GM12878 (cell line): ENCODE measurements around the gene ZDHHC14. TPM values are rescaled to one million over a fixed set of nuclear protein-coding genes. Genes with fewer than 3 reads are reported as not detected.

Experiments
- ATAC-seq: fragments of 200-7000 bp; cut with Tn5 transposase; 3 replicates; pipeline ENCODE4 v1.9.1; 2020; ENCODE audit warnings: mild to moderate bottlenecking, moderate library complexity
- BruUV-seq: library from RNA; stranded (reverse); fragments of 400-500 nt; replicated peaks from 2 replicates; lab custom pipeline; 2021; lab: Mats Ljungman, UMichigan
- CTCF ChIA-PET: fragments of 300-600 bp; sonication (Branson Sonifier 250); formaldehyde crosslinking; extraction: SDS; loops from one replicate; lab custom pipeline; 2021; ENCODE audit warnings: inconsistent platforms; lab: Yijun Ruan, JAX
- POLR2A ChIA-PET: fragments of 350-600 bp; formaldehyde crosslinking; extraction: SDS; loops from one replicate; lab custom pipeline; 2021; ENCODE audit warnings: inconsistent platforms; lab: Charles Lee
- RAD21 ChIA-PET: fragments of 300-600 bp; sonication (Branson Sonifier 250); formaldehyde crosslinking; loops from one replicate; lab custom pipeline; 2023; ENCODE audit warnings: antibody characterized with exemption; ENCODE audit not compliant: unreplicated experiment; lab: Charles Lee
- SMC1A ChIA-PET: fragments of 300-600 bp; sonication (Branson Sonifier 250); formaldehyde crosslinking; loops from one replicate; lab custom pipeline; 2023; ENCODE audit not compliant: unreplicated experiment, uncharacterized antibody; lab: Charles Lee
- DNase-seq: peaks from one replicate; pipeline ENCODE4 v3.0.0-alpha.2; 2011; ENCODE audit warnings: low read depth, low spot score
- FAIRE-seq: peaks from 3 replicates; lab custom pipeline; 2011; peaks lifted over from hg19 to GRCh38; lab: Jason Lieb, UNC
- H2AFZ ChIP-seq: 2 replicates; pipeline ENCODE4 v1.6.0; 2011; ENCODE audit warnings: low read depth, low read length, control low read depth; ENCODE audit not compliant: control insufficient read depth
- H3K27ac ChIP-seq: 2 replicates; pipeline ENCODE4 v1.5.1; 2011; ENCODE audit warnings: control low read depth; ENCODE audit not compliant: control insufficient read depth, insufficient read depth
- H3K27me3 ChIP-seq, 2 experiments: replicated peaks in 1 of 2; 2 replicates each; pipeline versions ENCODE4 v1.6.0 to v1.6.1; 2011; ENCODE audit warnings: low read length in 1 of 2; ENCODE audit not compliant: control insufficient read depth in 2 of 2, insufficient read depth in 2 of 2
- H3K36me3 ChIP-seq, 2 experiments: 2 replicates each; pipeline ENCODE4 v1.5.1; 2011; ENCODE audit warnings: low read length in 1 of 2; ENCODE audit not compliant: control insufficient read depth in 2 of 2, insufficient read depth in 2 of 2
- H3K4me1 ChIP-seq: 2 replicates; pipeline ENCODE4 v1.6.1; 2011; ENCODE audit warnings: mild to moderate bottlenecking, low read length, moderate library complexity, mixed read lengths; ENCODE audit not compliant: control insufficient read depth, insufficient read depth
- H3K4me2 ChIP-seq: 2 replicates; pipeline ENCODE4 v1.6.0; 2011; ENCODE audit warnings: control low read depth; ENCODE audit not compliant: control insufficient read depth, insufficient read depth
- H3K4me3 ChIP-seq: fragments of 200-600 bp; sonication (generic); 2 replicates; pipeline ENCODE4 v1.5.1; 2016
- H3K79me2 ChIP-seq: 2 replicates; pipeline ENCODE4 v1.6.0; 2011; ENCODE audit warnings: low read length; ENCODE audit not compliant: control insufficient read depth, insufficient read depth
- H3K9ac ChIP-seq: 2 replicates; pipeline ENCODE4 v1.8.0; 2011; ENCODE audit warnings: low read length, control low read depth, mixed read lengths; ENCODE audit not compliant: control insufficient read depth, insufficient read depth
- H3K9me3 ChIP-seq: replicated peaks from 3 replicates; pipeline ENCODE4 v1.5.1; 2011; ENCODE audit warnings: mild to moderate bottlenecking, low read length; ENCODE audit not compliant: control insufficient read depth, insufficient read depth
- H4K20me1 ChIP-seq: 2 replicates; pipeline ENCODE4 v1.6.0; 2011; ENCODE audit not compliant: control insufficient read depth, insufficient read depth
- CEBPB ChIP-seq, 2 experiments: fragments of 150-350 bp in 1 of 2; IDR thresholded peaks; 2 replicates each; pipeline ENCODE4 v1.6.1; 2012 to 2014; ENCODE audit warnings: low read depth in 2 of 2, low read length in 2 of 2, borderline replicate concordance in 1 of 2, inconsistent platforms in 1 of 2
- EED ChIP-seq: sonication (generic); IDR thresholded peaks from 2 replicates; pipeline ENCODE4 v1.6.1; 2016; ENCODE audit warnings: antibody characterized with exemption, low read depth
- SMAD1 ChIP-seq: fragments of 450-650 bp; IDR thresholded peaks from 2 replicates; pipeline ENCODE4 v1.6.1; 2018; ENCODE audit warnings: mild to moderate bottlenecking, low read depth; ENCODE audit not compliant: partially characterized antibody
- TAF1 ChIP-seq: IDR thresholded peaks from 2 replicates; pipeline ENCODE4 v1.6.1; 2011; ENCODE audit warnings: mild to moderate bottlenecking, low read depth, low read length, borderline replicate concordance
- YY1 ChIP-seq: IDR thresholded peaks from 2 replicates; pipeline ENCODE4 v1.6.1; 2011; ENCODE audit warnings: low read depth, mild to moderate bottlenecking, low read length
- ZZZ3 ChIP-seq: IDR thresholded peaks from 2 replicates; pipeline ENCODE4 v1.6.1; 2011; ENCODE audit warnings: low read depth; ENCODE audit not compliant: control insufficient read depth, insufficient read length
- WGBS: methylation state at CpG from one replicate; pipeline ENCODE4 v1.1.6; 2016; ENCODE audit warnings: low lambda C conversion rate; ENCODE audit not compliant: insufficient replicate concordance, insufficient coverage; ENCODE audit errors: missing lambda C conversion rate; 5-methylcytosine and 5-hydroxymethylcytosine counted together
- in situ Hi-C: fragments of 300-500 bp; cut with MboI; formaldehyde crosslinking; loops from 9 replicates; pipeline ENCODE4 v1.14.3; 2018; ENCODE audit warnings: mixed read lengths
- intact Hi-C: fragments of 100-400 bp; cut with micrococcal nuclease; formaldehyde crosslinking; loops from one replicate; pipeline ENCODE4 v1.14.2; 2022; ENCODE audit not compliant: unreplicated experiment
- polyA plus RNA-seq, 11 experiments: library from polyadenylated mRNA; depleted of rRNA in 4 of 11; unstranded in 6 of 11; stranded (reverse) in 5 of 11; fragments of >200 nt; fragmentation: Nextera tagmentation in 4 of 11; fragmentation: Illumina TruSeq in 1 of 11; extraction: Ambion mirVana in 4 of 11; extraction: Trizol in 1 of 11; gene quantifications; 1 replicate in 1 of 11; 2 replicates in 10 of 11; pipeline versions ENCODE4 v1.2.1 to v1.2.3, GENCODE V29; 2011 to 2016; ENCODE audit warnings: inconsistent platforms in 2 of 11, missing spikeins in 2 of 11, low read depth in 1 of 11
- total RNA-seq, 4 experiments: library from RNA; depleted of rRNA in 3 of 4; stranded (reverse); fragments of >200 nt in 3 of 4; fragmentation: Illumina TruSeq in 1 of 4; extraction: Trizol in 1 of 4; gene quantifications; 2 replicates each; pipeline versions ENCODE4 v1.2.1 to v1.2.3, GENCODE V29; 2013 to 2021
- TF ChIP-seq, protein P1 (sequence below): fragments of 450-650 bp; IDR thresholded peaks from 2 replicates; pipeline ENCODE4 v1.6.1; 2017; ENCODE audit warnings: mild to moderate bottlenecking, moderate library complexity
- TF ChIP-seq, protein P2 (sequence below): fragments of 450-650 bp; IDR thresholded peaks from 2 replicates; pipeline ENCODE4 v1.6.1; 2017; ENCODE audit warnings: mild to moderate bottlenecking
- TF ChIP-seq, protein P3 (sequence below): IDR thresholded peaks from 2 replicates; pipeline ENCODE4 v1.6.1; 2012; ENCODE audit warnings: low read depth, low read length, improper control_type of control experiment

ZDHHC14 gene
- total and polyA plus RNA-seq, 10 of the 15 experiments (the other 5 are each of a cell fraction or from before 2014, with no cell fraction given), result 0.15 to 16.0 (median 0.76) TPM; not detected in 1

- ChIA-PET RAD21 (no interaction called here), SMC1A (no interaction called here), CTCF (no interaction called here), POLR2A (no interaction called here)
- DNase-seq (no peak), ATAC-seq (no peak), FAIRE-seq (no peak)
- peaks cover under 1% of the 10 kb centered on the region; the same call in 1 of the 3 replicates for H3K9me3 ChIP-seq
- no peaks in the 10 kb centered on the region for H3K79me2 ChIP-seq
- TF ChIP-seq, protein P1, sequence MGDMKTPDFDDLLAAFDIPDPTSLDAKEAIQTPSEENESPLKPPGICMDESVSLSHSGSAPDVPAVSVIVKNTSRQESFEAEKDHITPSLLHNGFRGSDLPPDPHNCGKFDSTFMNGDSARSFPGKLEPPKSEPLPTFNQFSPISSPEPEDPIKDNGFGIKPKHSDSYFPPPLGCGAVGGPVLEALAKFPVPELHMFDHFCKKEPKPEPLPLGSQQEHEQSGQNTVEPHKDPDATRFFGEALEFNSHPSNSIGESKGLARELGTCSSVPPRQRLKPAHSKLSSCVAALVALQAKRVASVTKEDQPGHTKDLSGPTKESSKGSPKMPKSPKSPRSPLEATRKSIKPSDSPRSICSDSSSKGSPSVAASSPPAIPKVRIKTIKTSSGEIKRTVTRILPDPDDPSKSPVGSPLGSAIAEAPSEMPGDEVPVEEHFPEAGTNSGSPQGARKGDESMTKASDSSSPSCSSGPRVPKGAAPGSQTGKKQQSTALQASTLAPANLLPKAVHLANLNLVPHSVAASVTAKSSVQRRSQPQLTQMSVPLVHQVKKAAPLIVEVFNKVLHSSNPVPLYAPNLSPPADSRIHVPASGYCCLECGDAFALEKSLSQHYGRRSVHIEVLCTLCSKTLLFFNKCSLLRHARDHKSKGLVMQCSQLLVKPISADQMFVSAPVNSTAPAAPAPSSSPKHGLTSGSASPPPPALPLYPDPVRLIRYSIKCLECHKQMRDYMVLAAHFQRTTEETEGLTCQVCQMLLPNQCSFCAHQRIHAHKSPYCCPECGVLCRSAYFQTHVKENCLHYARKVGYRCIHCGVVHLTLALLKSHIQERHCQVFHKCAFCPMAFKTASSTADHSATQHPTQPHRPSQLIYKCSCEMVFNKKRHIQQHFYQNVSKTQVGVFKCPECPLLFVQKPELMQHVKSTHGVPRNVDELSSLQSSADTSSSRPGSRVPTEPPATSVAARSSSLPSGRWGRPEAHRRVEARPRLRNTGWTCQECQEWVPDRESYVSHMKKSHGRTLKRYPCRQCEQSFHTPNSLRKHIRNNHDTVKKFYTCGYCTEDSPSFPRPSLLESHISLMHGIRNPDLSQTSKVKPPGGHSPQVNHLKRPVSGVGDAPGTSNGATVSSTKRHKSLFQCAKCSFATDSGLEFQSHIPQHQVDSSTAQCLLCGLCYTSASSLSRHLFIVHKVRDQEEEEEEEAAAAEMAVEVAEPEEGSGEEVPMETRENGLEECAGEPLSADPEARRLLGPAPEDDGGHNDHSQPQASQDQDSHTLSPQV, result no peak
- TF ChIP-seq EED (no peak), ZZZ3 (no peak), SMAD1 (no peak), YY1 (no peak), TAF1 (no peak), CEBPB (IDR thresholded peaks at IDR 0.05; ENCODE audit: borderline replicate concordance in 1 of 2, low read depth in 2 of 2, low read length in 2 of 2) (no peak)
- TF ChIP-seq, protein P2, sequence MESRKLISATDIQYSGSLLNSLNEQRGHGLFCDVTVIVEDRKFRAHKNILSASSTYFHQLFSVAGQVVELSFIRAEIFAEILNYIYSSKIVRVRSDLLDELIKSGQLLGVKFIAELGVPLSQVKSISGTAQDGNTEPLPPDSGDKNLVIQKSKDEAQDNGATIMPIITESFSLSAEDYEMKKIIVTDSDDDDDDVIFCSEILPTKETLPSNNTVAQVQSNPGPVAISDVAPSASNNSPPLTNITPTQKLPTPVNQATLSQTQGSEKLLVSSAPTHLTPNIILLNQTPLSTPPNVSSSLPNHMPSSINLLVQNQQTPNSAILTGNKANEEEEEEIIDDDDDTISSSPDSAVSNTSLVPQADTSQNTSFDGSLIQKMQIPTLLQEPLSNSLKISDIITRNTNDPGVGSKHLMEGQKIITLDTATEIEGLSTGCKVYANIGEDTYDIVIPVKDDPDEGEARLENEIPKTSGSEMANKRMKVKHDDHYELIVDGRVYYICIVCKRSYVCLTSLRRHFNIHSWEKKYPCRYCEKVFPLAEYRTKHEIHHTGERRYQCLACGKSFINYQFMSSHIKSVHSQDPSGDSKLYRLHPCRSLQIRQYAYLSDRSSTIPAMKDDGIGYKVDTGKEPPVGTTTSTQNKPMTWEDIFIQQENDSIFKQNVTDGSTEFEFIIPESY, result no peak
- TF ChIP-seq, protein P3, sequence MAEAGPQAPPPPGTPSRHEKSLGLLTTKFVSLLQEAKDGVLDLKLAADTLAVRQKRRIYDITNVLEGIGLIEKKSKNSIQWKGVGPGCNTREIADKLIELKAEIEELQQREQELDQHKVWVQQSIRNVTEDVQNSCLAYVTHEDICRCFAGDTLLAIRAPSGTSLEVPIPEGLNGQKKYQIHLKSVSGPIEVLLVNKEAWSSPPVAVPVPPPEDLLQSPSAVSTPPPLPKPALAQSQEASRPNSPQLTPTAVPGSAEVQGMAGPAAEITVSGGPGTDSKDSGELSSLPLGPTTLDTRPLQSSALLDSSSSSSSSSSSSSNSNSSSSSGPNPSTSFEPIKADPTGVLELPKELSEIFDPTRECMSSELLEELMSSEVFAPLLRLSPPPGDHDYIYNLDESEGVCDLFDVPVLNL, result no peak
- in situ Hi-C loops, result no loop called here
- 87% methylated on average over 11 of the region's 12 CpGs for WGBS
- H4K20me1 ChIP-seq, result no peaks in the 10 kb centered on the region
- H3K9ac ChIP-seq, result no peak overlapping the region
- no peaks in the 10 kb centered on the region for H3K36me3 ChIP-seq
- no peak overlapping the region for H3K4me2 ChIP-seq
- H3K4me3 ChIP-seq, result no peak overlapping the region
- no peak overlapping the region for H2AFZ ChIP-seq
- no peak overlapping the region for H3K27ac ChIP-seq
- H3K27me3 ChIP-seq, result no peaks in the 10 kb centered on the region
- no TSS peak for BruUV-seq
- no peaks in the 10 kb centered on the region for H3K4me1 ChIP-seq
- intact Hi-C loops, result no loop called here
Measured at GRCh38 chr6:157492249-157492648, 111.3 kb downstream of the ZDHHC14 start.
